AG09309 (cell line): ENCODE data around the gene FEZF2.

ENCODE experiments used
- DNase-seq: peaks from one replicate; pipeline ENCODE4 v3.0.0-alpha.2; 2010; ENCODE audit warnings: low read depth
- H3K4me3 ChIP-seq: 2 replicates; pipeline ENCODE4 v1.5.1; 2011; ENCODE audit warnings: mild to moderate bottlenecking, low read depth, low read length, moderate library complexity; ENCODE audit not compliant: control insufficient read depth
- CTCF ChIP-seq: IDR thresholded peaks from 2 replicates; pipeline ENCODE4 v1.5.1; 2011; ENCODE audit warnings: mild to moderate bottlenecking, low read depth, low read length, inconsistent platforms; ENCODE audit not compliant: insufficient read depth, control insufficient read depth; ENCODE audit errors: missing control alignments

The FEZF2 gene

GRCh38 chr3:62325896-62326295 is 47.5 kb downstream of the FEZF2 start:
- no peak for DNase-seq
- no peak for TF ChIP-seq CTCF
- H3K4me3 ChIP-seq, result no peak overlapping the region

- DNase-seq, result no peak
- TF ChIP-seq CTCF, result no peak
- H3K4me3 ChIP-seq, result no peak overlapping the region
Observed at GRCh38 chr3:62323241-62323640, 50.1 kb downstream of the FEZF2 start.
